Esophagus squamous epithelium (tissue), 5 donors: ENCODE results near the gene NLGN1. TPM values are rescaled to one million over a fixed set of nuclear protein-coding genes. Genes with fewer than 3 reads are reported as not detected.
A peak's percentile ranks its signal among the peaks of the same experiment; 100 is the strongest.

Experiments used
- DNase-seq: peaks from one replicate; lab custom pipeline; 2025; lab: John Stamatoyannopoulos, UW
- H3K27ac ChIP-seq, 4 donors: fragments of 200-600 bp; sonication (generic); one replicate each; pipeline ENCODE4 v1.5.1; 2016 to 2019; ENCODE audit warnings: mild to moderate bottlenecking in 1 of 4
- H3K27me3 ChIP-seq, 4 donors: fragments of 200-600 bp; sonication (generic); 1 replicate in 3 of 4; 2 replicates in 1 of 4; pipeline versions ENCODE4 v1.5.1 to v1.6.0; 2017 to 2021; ENCODE audit warnings: antibody characterized with exemption in 1 of 4
- H3K36me3 ChIP-seq, 3 donors: fragments of 200-600 bp; sonication (generic); one replicate each; pipeline ENCODE4 v1.5.1; 2016 to 2019
- H3K4me1 ChIP-seq, 3 donors: fragments of 200-600 bp; sonication (generic); one replicate each; pipeline ENCODE4 v1.5.1; 2017 to 2019
- H3K4me3 ChIP-seq, 4 donors: fragments of 200-600 bp; sonication (generic); 1 replicate in 3 of 4; 2 replicates in 1 of 4; pipeline ENCODE4 v1.5.1; 2016 to 2019; ENCODE audit warnings: mild to moderate bottlenecking in 2 of 4, moderate library complexity in 1 of 4
- H3K9me3 ChIP-seq, 3 donors: fragments of 200-600 bp; sonication (generic); one replicate each; pipeline ENCODE4 v1.5.1; 2016 to 2019
- CTCF ChIP-seq, 6 experiments: fragments of 450-650 bp in 4 of 6; fragments of 200-600 bp in 2 of 6; sonication (generic) in 2 of 6; IDR thresholded peaks; one replicate each; pipeline ENCODE4 v1.5.1; 2016 to 2019; ENCODE audit warnings: antibody characterized with exemption in 6 of 6, mild to moderate bottlenecking in 4 of 6, moderate library complexity in 4 of 6
- POLR2A ChIP-seq, 4 donors: fragments of 450-650 bp; IDR thresholded peaks; one replicate each; pipeline ENCODE4 v1.6.1; 2017; ENCODE audit warnings: antibody characterized with exemption in 4 of 4, mild to moderate bottlenecking in 4 of 4, moderate library complexity in 3 of 4
- WGBS, 2 donors: methylation state at CpG; one replicate each; pipeline ENCODE4 v1.1.5; 2018; 5-methylcytosine and 5-hydroxymethylcytosine counted together
- intact Hi-C: fragments of 100-400 bp; cut with DNase I; formaldehyde crosslinking; loops from one replicate; pipeline ENCODE4 v1.15.0; 2022
- total RNA-seq, 4 donors: library from RNA; depleted of rRNA; stranded (reverse); fragments of >200 nt; gene quantifications; one replicate each; pipeline ENCODE4 v1.1.0, GENCODE V29; 2016
- donor health status: DM: yes; HTN: yes; CAD: no.

The NLGN1 gene
- total RNA-seq, 4 donors from 2014 or later, result 0.34 to 12.6 (median 2.9) TPM

GRCh38 chr3:174216019-174216418 lies 818.5 kb downstream of the NLGN1 start:
- intact Hi-C loops, result no loop called here
- Histone ChIP-seq H3K9me3 (no peaks in the 10 kb centered on the region), H3K27ac (no peak overlapping the region), H3K4me3 (no peak overlapping the region), H3K36me3 (no peaks in the 10 kb centered on the region), H3K4me1 (no peaks in the 10 kb centered on the region), H3K27me3 (no peaks in the 10 kb centered on the region)
- TF ChIP-seq POLR2A (IDR thresholded peaks at IDR 0.05) (no peak), CTCF (IDR thresholded peaks at IDR 0.05) (no peak)
- 80 to 84% methylated on average over 2 of the region's 2 CpGs for WGBS, 2 donors
- DNase-seq, result no peak

- 66 to 76% methylated on average over 3 of the region's 3 CpGs for WGBS, 2 donors
- H3K27ac ChIP-seq, result no peak overlapping the region
- no peaks in the 10 kb centered on the region for H3K36me3 ChIP-seq
- no peaks in the 10 kb centered on the region for H3K27me3 ChIP-seq
- intact Hi-C loops, result no loop called here
- no peak overlapping the region for H3K4me3 ChIP-seq
- TF ChIP-seq POLR2A (IDR thresholded peaks at IDR 0.05) (no peak), CTCF (IDR thresholded peaks at IDR 0.05) (no peak)
- no peaks in the 10 kb centered on the region for H3K9me3 ChIP-seq
- no peak for DNase-seq
- no peaks in the 10 kb centered on the region for H3K4me1 ChIP-seq
These were observed 819.6 kb downstream of the NLGN1 start for GRCh38 chr3:174216946-174217718.

- H3K36me3 ChIP-seq, result no peaks in the 10 kb centered on the region
- intact Hi-C loops, result no loop called here
- no peaks in the 10 kb centered on the region for H3K9me3 ChIP-seq
- TF ChIP-seq POLR2A (IDR thresholded peaks at IDR 0.05) (no peak), CTCF (IDR thresholded peaks at IDR 0.05) (peak in 1 of 6 experiments; percentile 27)
- DNase-seq, result no peak
- H3K4me3 ChIP-seq, result no peak overlapping the region
- H3K27me3 ChIP-seq, result no peaks in the 10 kb centered on the region
- 44 to 84% methylated on average over 1 of the region's 1 CpG for WGBS, 2 donors
- H3K4me1 ChIP-seq, result peaks cover 0 to 5% (median 0%) of the 10 kb centered on the region in 3 donors
- no peak overlapping the region for H3K27ac ChIP-seq
These were observed 820.5 kb downstream of the NLGN1 start for GRCh38 chr3:174218016-174218415.

- no peak for DNase-seq
- H3K9me3 ChIP-seq, result no peaks in the 10 kb centered on the region
- H3K27ac ChIP-seq, result no peak overlapping the region
- H3K27me3 ChIP-seq, result no peaks in the 10 kb centered on the region
- H3K36me3 ChIP-seq, result no peaks in the 10 kb centered on the region
- no peak overlapping the region for H3K4me3 ChIP-seq
- 54 to 65% methylated on average over 2 to 3 of the region's 3 CpGs for WGBS, 2 donors
- TF ChIP-seq CTCF (IDR thresholded peaks at IDR 0.05) (no peak), POLR2A (IDR thresholded peaks at IDR 0.05) (no peak)
- intact Hi-C loops, result no loop called here
- peaks cover 0 to 14% (median 0%) of the 10 kb centered on the region in 3 donors for H3K4me1 ChIP-seq
These were observed 822.2 kb downstream of the NLGN1 start for GRCh38 chr3:174219738-174220137.

GRCh38 chr3:174220775-174221554 lies 823.4 kb downstream of the NLGN1 start:
- H3K9me3 ChIP-seq, result no peaks in the 10 kb centered on the region
- H3K27me3 ChIP-seq, result no peaks in the 10 kb centered on the region
- H3K4me1 ChIP-seq, result peaks cover 0 to 14% (median 0%) of the 10 kb centered on the region in 3 donors
- no peak overlapping the region for H3K27ac ChIP-seq
- no peaks in the 10 kb centered on the region for H3K36me3 ChIP-seq
- WGBS, 2 donors, result 44 to 60% methylated on average over 4 of the region's 4 CpGs
- no peak for TF ChIP-seq POLR2A (IDR thresholded peaks at IDR 0.05)
- no peak for TF ChIP-seq CTCF (IDR thresholded peaks at IDR 0.05)
- H3K4me3 ChIP-seq, result no peak overlapping the region
- intact Hi-C loops, result no loop called here
- DNase-seq, result no peak
